CD4-positive, alpha-beta T cell treated with Interferon gamma for 1 hour (primary cell): Measurements from ENCODE around the gene ANKS1A.

Experiments used
- DNase-seq: peaks from one replicate; pipeline ENCODE4 v3.0.0-alpha.2; 2020

Gene ANKS1A

GRCh38 chr6:35058865-35059522 lies 169.9 kb downstream of the ANKS1A start:
- DNase-seq: no peak

GRCh38 chr6:35059596-35060345 lies 170.7 kb downstream of the ANKS1A start:
- no peak for DNase-seq

- no peak for DNase-seq
These were observed 172.1 kb downstream of the ANKS1A start for GRCh38 chr6:35061102-35061615.

- DNase-seq: no peak
These were observed 172.8 kb downstream of the ANKS1A start for GRCh38 chr6:35061651-35062410.

- no peak for DNase-seq
These were observed 173.9 kb downstream of the ANKS1A start for GRCh38 chr6:35062676-35063574.

GRCh38 chr6:35063701-35064280 lies 174.7 kb downstream of the ANKS1A start:
- no peak for DNase-seq

GRCh38 chr6:35064290-35064689 lies 175.2 kb downstream of the ANKS1A start:
- no peak for DNase-seq

GRCh38 chr6:35064757-35065440 lies 175.8 kb downstream of the ANKS1A start:
- DNase-seq: no peak

- no peak for DNase-seq
These were observed 176.4 kb downstream of the ANKS1A start for GRCh38 chr6:35065441-35065800.

- no peak for DNase-seq
These were observed 176.8 kb downstream of the ANKS1A start for GRCh38 chr6:35065870-35066269.

- no peak for DNase-seq
These were observed 178.2 kb downstream of the ANKS1A start for GRCh38 chr6:35067234-35067633.

- no peak for DNase-seq
These were observed 179.2 kb downstream of the ANKS1A start for GRCh38 chr6:35068206-35068605.

GRCh38 chr6:35068644-35069043 lies 179.6 kb downstream of the ANKS1A start:
- no peak for DNase-seq

GRCh38 chr6:35069262-35069661 lies 180.2 kb downstream of the ANKS1A start:
- no peak for DNase-seq

- no peak for DNase-seq
These were observed 181.1 kb downstream of the ANKS1A start for GRCh38 chr6:35070111-35070510.

- DNase-seq: no peak
These were observed 182.4 kb downstream of the ANKS1A start for GRCh38 chr6:35071347-35071994.

- DNase-seq: no peak
These were observed 183.1 kb downstream of the ANKS1A start for GRCh38 chr6:35072051-35072697.

- DNase-seq: no peak
These were observed 183.6 kb downstream of the ANKS1A start for GRCh38 chr6:35072698-35073055.

GRCh38 chr6:35073211-35073610 lies 184.2 kb downstream of the ANKS1A start:
- DNase-seq: no peak

GRCh38 chr6:35073766-35074471 lies 184.9 kb downstream of the ANKS1A start:
- DNase-seq: no peak
